Panc1 (cell line): Measurements from ENCODE around the gene HNRNPDL. TPM values are rescaled to one million over a fixed set of nuclear protein-coding genes. Genes with fewer than 3 reads are reported as not detected.
"Not testable (repeated sequence)": the region's sequence is repeated elsewhere in the genome, so short reads cannot be mapped to it uniquely, and the experiment has no call there.

Experiments used
- ATAC-seq: fragments of 200-7000 bp; cut with Tn5 transposase; 2 replicates; pipeline ENCODE4 v1.9.1; 2020; ENCODE audit warnings: mild to moderate bottlenecking, moderate library complexity
- BruUV-seq: library from RNA; stranded (reverse); fragments of 400-500 nt; replicated peaks from 2 replicates; lab custom pipeline; 2021; lab: Mats Ljungman, UMichigan
- CTCF ChIA-PET: fragments of 300-600 bp; sonication (Branson Sonifier 250); formaldehyde crosslinking; loops from one replicate; lab custom pipeline; 2022; ENCODE audit warnings: antibody characterized with exemption; lab: Charles Lee
- POLR2A ChIA-PET: fragments of 300-600 bp; sonication (Branson Sonifier 250); formaldehyde crosslinking; loops from one replicate; lab custom pipeline; 2022; ENCODE audit warnings: antibody characterized with exemption; lab: Charles Lee
- DNase-seq: peaks from one replicate; pipeline ENCODE4 v3.0.0-alpha.2; 2010; ENCODE audit warnings: low read depth, low spot score
- H3K27ac ChIP-seq: 2 replicates; pipeline ENCODE4 v1.5.1; 2011; ENCODE audit warnings: mild to moderate bottlenecking, low read length, inconsistent platforms
- H3K27me3 ChIP-seq: fragments of 200-500 bp; sonication (Bioruptor generic); 2 replicates; pipeline ENCODE4 v1.6.0; 2014; ENCODE audit warnings: low read length, inconsistent platforms; ENCODE audit not compliant: control insufficient read depth, insufficient read depth
- H3K36me3 ChIP-seq: fragments of 200-500 bp; sonication (Bioruptor generic); 2 replicates; pipeline ENCODE4 v1.5.1; 2014; ENCODE audit warnings: inconsistent platforms, mild to moderate bottlenecking, low read length, moderate library complexity; ENCODE audit not compliant: control insufficient read depth, insufficient read depth
- H3K4me1 ChIP-seq: 2 replicates; pipeline ENCODE4 v1.5.1; 2011; ENCODE audit warnings: inconsistent platforms, mild to moderate bottlenecking, low read length, moderate library complexity; ENCODE audit not compliant: control insufficient read depth, insufficient read depth
- H3K4me3 ChIP-seq, 2 experiments: 2 replicates each; pipeline ENCODE4 v1.5.1; 2011 to 2012; ENCODE audit warnings: low read depth in 2 of 2, low read length in 2 of 2, mild to moderate bottlenecking in 2 of 2, inconsistent platforms in 1 of 2, moderate library complexity in 1 of 2
- H3K9me3 ChIP-seq: fragments of 200-500 bp; sonication (Bioruptor generic); 2 replicates; pipeline ENCODE4 v1.5.1; 2014; ENCODE audit warnings: low read depth, mild to moderate bottlenecking, inconsistent platforms, low read length, moderate library complexity; ENCODE audit not compliant: control insufficient read depth, insufficient read depth
- POLR2AphosphoS5 ChIP-seq: IDR thresholded peaks from 2 replicates; pipeline ENCODE4 v1.6.1; 2012; ENCODE audit warnings: mild to moderate bottlenecking, low read depth, low read length, moderate library complexity
- SIN3A ChIP-seq: IDR thresholded peaks from 2 replicates; pipeline ENCODE4 v1.6.1; 2012; ENCODE audit warnings: low read depth, mild to moderate bottlenecking, low read length, moderate library complexity, borderline replicate concordance; ENCODE audit not compliant: insufficient read depth
- TCF7L2 ChIP-seq: IDR thresholded peaks from 2 replicates; pipeline ENCODE4 v1.6.1; 2011; ENCODE audit warnings: mild to moderate bottlenecking, low read depth, low read length, inconsistent platforms
- in situ Hi-C: cut with HindIII; loops from 2 replicates; pipeline ENCODE4 v1.10.0; 2016; ENCODE audit warnings: low sequenced_read_pairs, low pct_unique_long_range_greater_than_20kb
- intact Hi-C: fragments of 100-400 bp; cut with micrococcal nuclease; formaldehyde crosslinking; loops from one replicate; pipeline ENCODE4 v1.10.0; 2022; ENCODE audit not compliant: unreplicated experiment
- total RNA-seq: library from RNA; stranded (reverse); gene quantifications from one replicate; pipeline ENCODE4 v1.2.1, GENCODE V29; 2021; ENCODE audit not compliant: unreplicated experiment
- TF ChIP-seq, protein P1 (sequence below), 2 experiments: IDR thresholded peaks; 2 replicates each; pipeline ENCODE4 v1.6.1; 2011 to 2012; ENCODE audit warnings: low read depth in 2 of 2, control low read depth in 1 of 2, low read length in 1 of 2, mild to moderate bottlenecking in 1 of 2, moderate library complexity in 1 of 2; ENCODE audit not compliant: insufficient read depth in 1 of 2
- TF ChIP-seq, protein P2 (sequence below): fragments of 450-650 bp; IDR thresholded peaks from 2 replicates; pipeline ENCODE4 v1.5.1; 2017; ENCODE audit warnings: mild to moderate bottlenecking

Gene HNRNPDL
- total RNA-seq, 1 experiment from 2014 or later = 146 TPM

DNA sequence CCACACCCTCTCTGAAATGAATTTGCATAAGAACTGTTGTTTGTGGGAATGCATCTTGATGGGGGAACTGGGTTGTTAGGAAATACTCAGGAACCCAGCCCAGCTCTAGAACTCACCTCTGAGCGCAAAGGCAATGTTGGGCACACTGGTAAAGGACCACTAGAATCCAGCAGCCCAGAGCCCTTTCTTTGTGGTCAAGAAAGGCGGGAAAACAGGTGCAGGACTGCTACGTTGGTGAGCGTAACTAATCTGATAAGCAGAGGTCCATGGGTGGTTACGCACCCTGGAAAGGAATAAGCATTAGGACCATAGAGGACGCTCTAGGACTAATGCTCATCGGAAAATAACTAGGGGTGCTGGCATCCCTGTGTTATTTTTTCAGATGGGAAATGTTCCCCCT, 45.7 kb upstream of the HNRNPDL start:
- POLR2A ChIA-PET, H3K4me1 ChIP-seq, H3K27me3 ChIP-seq, in situ Hi-C loops, DNase-seq, H3K27ac ChIP-seq, BruUV-seq, CTCF ChIA-PET, H3K36me3 ChIP-seq, intact Hi-C loops, H3K9me3 ChIP-seq, ATAC-seq, H3K4me3 ChIP-seq: not testable (repeated sequence)

DNA sequence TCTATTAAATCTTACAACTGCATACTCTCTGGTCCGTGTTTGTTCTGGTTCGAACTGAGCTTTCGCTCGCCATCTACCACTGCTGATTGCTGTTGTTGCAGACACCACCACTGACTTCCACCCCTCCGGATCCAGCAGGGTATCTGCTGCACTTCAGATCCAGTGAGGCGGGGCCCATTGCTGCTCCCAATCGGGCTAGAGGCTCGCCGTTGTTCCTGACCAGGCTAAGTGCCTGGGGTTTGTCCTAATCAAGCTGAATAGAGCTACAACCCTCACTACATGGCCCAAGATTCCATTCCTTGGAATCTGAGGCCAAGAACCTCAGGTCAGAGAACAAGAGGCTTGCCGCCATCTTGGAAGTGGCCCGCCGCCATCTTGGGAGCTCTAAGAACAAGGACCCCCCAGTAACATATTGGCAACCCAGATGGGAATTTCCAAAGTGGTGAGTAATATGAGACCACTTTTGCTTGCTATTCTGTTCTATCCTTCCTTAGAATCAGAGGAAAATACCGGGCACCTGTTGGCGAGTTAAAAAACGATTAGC, 43.4 kb upstream of the HNRNPDL start:
- in situ Hi-C loops = no loop called here

DNA sequence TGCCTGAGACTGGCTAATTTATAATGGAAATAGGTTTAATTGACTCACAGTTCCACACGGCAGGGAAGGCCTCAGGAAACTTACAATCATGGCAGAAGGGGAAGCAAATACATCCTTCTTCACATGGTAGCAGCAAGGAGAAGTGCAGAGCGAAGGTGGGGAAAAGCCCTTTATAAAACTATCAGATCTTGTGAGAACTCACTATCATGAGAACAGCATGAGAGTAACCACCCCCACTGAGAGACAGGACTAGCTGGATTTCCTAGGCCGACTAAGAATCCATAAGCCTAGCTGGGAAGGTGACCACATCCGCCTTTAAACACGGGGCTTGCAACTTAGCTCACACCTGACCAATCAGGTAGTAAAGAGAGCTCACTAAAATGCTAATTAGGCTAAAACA, 42.8 kb upstream of the HNRNPDL start:
- intact Hi-C loops, H3K4me1 ChIP-seq, H3K27me3 ChIP-seq, H3K4me3 ChIP-seq, BruUV-seq, H3K27ac ChIP-seq, POLR2A ChIA-PET, in situ Hi-C loops, DNase-seq, H3K36me3 ChIP-seq, ATAC-seq, CTCF ChIA-PET, H3K9me3 ChIP-seq: not testable (repeated sequence)

More for the DNA sequence above, 43.4 kb upstream of the HNRNPDL start:
- Histone ChIP-seq H3K4me1 (no peaks in the 10 kb centered on the region), H3K27me3 (no peaks in the 10 kb centered on the region), H3K4me3 (no peak overlapping the region), H3K27ac (no peak overlapping the region), H3K36me3 (no peaks in the 10 kb centered on the region), H3K9me3 (no peaks in the 10 kb centered on the region)
- BruUV-seq = no TSS peak
- DNase-seq = no peak
- intact Hi-C loops = no loop called here
- ATAC-seq = no peak
- CTCF ChIA-PET = no interaction called here
- POLR2A ChIA-PET = interaction anchor here (0.6 kb wide), 1 partner anchor 743 kb away, joined by 8 read pairs; no protein-coding TSS in a partner anchor
- TF ChIP-seq TCF7L2 (no peak), POLR2AphosphoS5 (no peak), SIN3A (no peak)
- TF ChIP-seq, protein P1, sequence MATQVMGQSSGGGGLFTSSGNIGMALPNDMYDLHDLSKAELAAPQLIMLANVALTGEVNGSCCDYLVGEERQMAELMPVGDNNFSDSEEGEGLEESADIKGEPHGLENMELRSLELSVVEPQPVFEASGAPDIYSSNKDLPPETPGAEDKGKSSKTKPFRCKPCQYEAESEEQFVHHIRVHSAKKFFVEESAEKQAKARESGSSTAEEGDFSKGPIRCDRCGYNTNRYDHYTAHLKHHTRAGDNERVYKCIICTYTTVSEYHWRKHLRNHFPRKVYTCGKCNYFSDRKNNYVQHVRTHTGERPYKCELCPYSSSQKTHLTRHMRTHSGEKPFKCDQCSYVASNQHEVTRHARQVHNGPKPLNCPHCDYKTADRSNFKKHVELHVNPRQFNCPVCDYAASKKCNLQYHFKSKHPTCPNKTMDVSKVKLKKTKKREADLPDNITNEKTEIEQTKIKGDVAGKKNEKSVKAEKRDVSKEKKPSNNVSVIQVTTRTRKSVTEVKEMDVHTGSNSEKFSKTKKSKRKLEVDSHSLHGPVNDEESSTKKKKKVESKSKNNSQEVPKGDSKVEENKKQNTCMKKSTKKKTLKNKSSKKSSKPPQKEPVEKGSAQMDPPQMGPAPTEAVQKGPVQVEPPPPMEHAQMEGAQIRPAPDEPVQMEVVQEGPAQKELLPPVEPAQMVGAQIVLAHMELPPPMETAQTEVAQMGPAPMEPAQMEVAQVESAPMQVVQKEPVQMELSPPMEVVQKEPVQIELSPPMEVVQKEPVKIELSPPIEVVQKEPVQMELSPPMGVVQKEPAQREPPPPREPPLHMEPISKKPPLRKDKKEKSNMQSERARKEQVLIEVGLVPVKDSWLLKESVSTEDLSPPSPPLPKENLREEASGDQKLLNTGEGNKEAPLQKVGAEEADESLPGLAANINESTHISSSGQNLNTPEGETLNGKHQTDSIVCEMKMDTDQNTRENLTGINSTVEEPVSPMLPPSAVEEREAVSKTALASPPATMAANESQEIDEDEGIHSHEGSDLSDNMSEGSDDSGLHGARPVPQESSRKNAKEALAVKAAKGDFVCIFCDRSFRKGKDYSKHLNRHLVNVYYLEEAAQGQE (IDR thresholded peaks at IDR 0.05; ENCODE audit: insufficient read depth in 1 of 2, low read depth in 2 of 2, low read length in 1 of 2) = no peak
- TF ChIP-seq, protein P2, sequence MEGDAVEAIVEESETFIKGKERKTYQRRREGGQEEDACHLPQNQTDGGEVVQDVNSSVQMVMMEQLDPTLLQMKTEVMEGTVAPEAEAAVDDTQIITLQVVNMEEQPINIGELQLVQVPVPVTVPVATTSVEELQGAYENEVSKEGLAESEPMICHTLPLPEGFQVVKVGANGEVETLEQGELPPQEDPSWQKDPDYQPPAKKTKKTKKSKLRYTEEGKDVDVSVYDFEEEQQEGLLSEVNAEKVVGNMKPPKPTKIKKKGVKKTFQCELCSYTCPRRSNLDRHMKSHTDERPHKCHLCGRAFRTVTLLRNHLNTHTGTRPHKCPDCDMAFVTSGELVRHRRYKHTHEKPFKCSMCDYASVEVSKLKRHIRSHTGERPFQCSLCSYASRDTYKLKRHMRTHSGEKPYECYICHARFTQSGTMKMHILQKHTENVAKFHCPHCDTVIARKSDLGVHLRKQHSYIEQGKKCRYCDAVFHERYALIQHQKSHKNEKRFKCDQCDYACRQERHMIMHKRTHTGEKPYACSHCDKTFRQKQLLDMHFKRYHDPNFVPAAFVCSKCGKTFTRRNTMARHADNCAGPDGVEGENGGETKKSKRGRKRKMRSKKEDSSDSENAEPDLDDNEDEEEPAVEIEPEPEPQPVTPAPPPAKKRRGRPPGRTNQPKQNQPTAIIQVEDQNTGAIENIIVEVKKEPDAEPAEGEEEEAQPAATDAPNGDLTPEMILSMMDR = no peak
